B cell (primary cell): Measurements from ENCODE around the gene SH3BP2. TPM values are rescaled to one million over a fixed set of nuclear protein-coding genes. Genes with fewer than 3 reads are reported as not detected.

Source experiments
- ATAC-seq: fragments of 200-7000 bp; cut with Tn5 transposase; one replicate; pipeline ENCODE4 v1.10.0; 2021; ENCODE audit warnings: low read depth, mild to moderate bottlenecking, moderate number of reproducible peaks, moderate library complexity
- CTCF ChIA-PET: fragments of 350-600 bp; sonication (Branson Sonifier 250); formaldehyde crosslinking; loops from one replicate; lab custom pipeline; 2021; ENCODE audit warnings: antibody characterized with exemption, inconsistent platforms; lab: Charles Lee
- POLR2A ChIA-PET: fragments of 350-600 bp; sonication (Branson Sonifier 250); formaldehyde crosslinking; loops from one replicate; lab custom pipeline; 2021; ENCODE audit warnings: antibody characterized with exemption; lab: Charles Lee
- DNase-seq: peaks from one replicate; pipeline ENCODE4 v3.0.0; 2013
- H2AFZ ChIP-seq: 2 replicates; pipeline ENCODE4 v1.6.1; 2012; ENCODE audit warnings: mild to moderate bottlenecking, low read depth, low read length; ENCODE audit not compliant: insufficient read depth, poor library complexity, severe bottlenecking
- H3K27ac ChIP-seq, 2 donors: 1 replicate in 1 of 2; 2 replicates in 1 of 2; pipeline ENCODE4 v1.5.1; 2012 to 2013; ENCODE audit warnings: low read length in 2 of 2, mild to moderate bottlenecking in 2 of 2, moderate library complexity in 1 of 2
- H3K27me3 ChIP-seq, 4 experiments: fragments of 200-600 bp in 1 of 4; sonication (generic) in 1 of 4; replicated peaks in 1 of 4; 1 replicate in 2 of 4; 2 replicates in 2 of 4; pipeline versions ENCODE4 v1.6.1 to v1.7.0; 2013 to 2016; ENCODE audit warnings: low read length in 3 of 4, mild to moderate bottlenecking in 2 of 4, mixed read lengths in 1 of 4, moderate library complexity in 1 of 4; ENCODE audit not compliant: insufficient read depth in 4 of 4, control insufficient read depth in 3 of 4; ENCODE audit errors: control extremely low read depth in 1 of 4
- H3K36me3 ChIP-seq, 2 experiments: replicated peaks in 1 of 2; 1 replicate in 1 of 2; 2 replicates in 1 of 2; pipeline versions ENCODE4 v1.6.1 to v1.7.1; 2013; ENCODE audit warnings: low read length in 1 of 2; ENCODE audit not compliant: insufficient read depth in 2 of 2, control insufficient read depth in 1 of 2; ENCODE audit errors: control extremely low read depth in 1 of 2, extremely low read depth in 1 of 2
- H3K4me1 ChIP-seq, 2 donors: fragments of 200-600 bp in 1 of 2; sonication (generic) in 1 of 2; 1 replicate in 1 of 2; 2 replicates in 1 of 2; pipeline versions ENCODE4 v1.5.1 to v1.6.1; 2013 to 2017; ENCODE audit warnings: low read length in 2 of 2; ENCODE audit not compliant: control insufficient read depth in 2 of 2, insufficient read depth in 2 of 2
- H3K4me2 ChIP-seq: replicated peaks from 2 replicates; pipeline ENCODE3; 2012; ENCODE audit warnings: mild to moderate bottlenecking, low read depth, low read length; ENCODE audit not compliant: poor library complexity, severe bottlenecking
- H3K4me3 ChIP-seq, 5 experiments: fragments of 200-600 bp in 1 of 5; sonication (generic) in 1 of 5; 1 replicate in 3 of 5; 2 replicates in 2 of 5; pipeline versions ENCODE4 v1.5.1 to v1.7.0; 2011 to 2016; ENCODE audit warnings: low read length in 4 of 5, mild to moderate bottlenecking in 4 of 5, low read depth in 2 of 5, control low read depth in 1 of 5, moderate library complexity in 1 of 5; ENCODE audit not compliant: insufficient read depth in 1 of 5; ENCODE audit errors: control extremely low read depth in 1 of 5, extremely low read depth in 1 of 5
- H3K79me2 ChIP-seq: fragments of 200-600 bp; sonication (generic); one replicate; pipeline ENCODE4 v1.6.0; 2016; ENCODE audit warnings: low read length; ENCODE audit not compliant: control insufficient read depth, insufficient read depth
- H3K9ac ChIP-seq: fragments of 200-600 bp; sonication (generic); 2 replicates; pipeline ENCODE4 v1.6.1; 2017; ENCODE audit warnings: mild to moderate bottlenecking, low read length, moderate library complexity
- H3K9me3 ChIP-seq, 3 donors: one replicate each; pipeline versions ENCODE4 v1.6.1 to v1.7.1; 2013; ENCODE audit warnings: low read length in 2 of 3; ENCODE audit not compliant: control insufficient read depth in 2 of 3, insufficient read depth in 1 of 3; ENCODE audit errors: control extremely low read depth in 1 of 3
- H4K20me1 ChIP-seq: 2 replicates; pipeline ENCODE4 v1.6.0; 2012; ENCODE audit warnings: mild to moderate bottlenecking, low read length; ENCODE audit not compliant: insufficient read depth, control insufficient read depth, poor library complexity, severe bottlenecking
- H3K27ac Mint-ChIP-seq: one replicate; pipeline ENCODE4 v1.8.0; 2021; ENCODE audit warnings: mixed read lengths
- H3K27me3 Mint-ChIP-seq: one replicate; pipeline ENCODE4 v1.8.0; 2021; ENCODE audit warnings: mixed read lengths
- H3K4me1 Mint-ChIP-seq: one replicate; pipeline ENCODE4 v1.8.0; 2021; ENCODE audit warnings: mixed read lengths
- H3K4me3 Mint-ChIP-seq: one replicate; pipeline ENCODE4 v1.8.0; 2021; ENCODE audit warnings: mixed read lengths
- H3K9me3 Mint-ChIP-seq: one replicate; pipeline ENCODE4 v1.8.0; 2022; ENCODE audit warnings: mixed read lengths; ENCODE audit not compliant: insufficient read depth
- CTCF ChIP-seq: fragments of 200-600 bp; IDR thresholded peaks from one replicate; pipeline ENCODE4 v1.8.0; 2022; ENCODE audit warnings: antibody characterized with exemption, mild to moderate bottlenecking
- EZH2 ChIP-seq: IDR thresholded peaks from 2 replicates; pipeline ENCODE4 v1.6.1; 2012; ENCODE audit warnings: borderline replicate concordance, low read depth, mild to moderate bottlenecking, moderate library complexity, low read length; ENCODE audit not compliant: insufficient read depth, poor library complexity, severe bottlenecking
- WGBS: methylation state at CpG from one replicate; pipeline ENCODE4 v1.1.5; 2013; ENCODE audit warnings: missing lambda C conversion rate; ENCODE audit not compliant: insufficient coverage; 5-methylcytosine and 5-hydroxymethylcytosine counted together
- intact Hi-C: fragments of 100-400 bp; cut with micrococcal nuclease; formaldehyde crosslinking; loops from one replicate; pipeline ENCODE4 v1.10.0; 2022
- polyA plus RNA-seq: library from polyadenylated mRNA; depleted of rRNA; stranded (reverse); fragments of >200 nt; gene quantifications from 2 replicates; pipeline ENCODE4 v1.2.3, GENCODE V29; 2012
- total RNA-seq, 2 donors: library from RNA; stranded (reverse); fragments of 120-200 nt in 1 of 2; gene quantifications; 1 replicate in 1 of 2; 2 replicates in 1 of 2; pipeline versions ENCODE4 v1.2.3 to v1.2.4, GENCODE V29; 2013 to 2022

The SH3BP2 gene
- total and polyA plus RNA-seq, 2 donors (not counting 1 experiment from before 2014, with no cell fraction given) = 30.8 to 219 TPM

- H3K9ac ChIP-seq = no peak overlapping the region
- ChIA-PET POLR2A (no interaction called here), CTCF (no interaction called here)
- H3K9me3 ChIP-seq = no peaks in the 10 kb centered on the region
- ATAC-seq (no peak), DNase-seq (no peak)
- peaks cover 4 to 57% of the 10 kb centered on the region in 2 experiments for H3K36me3 ChIP-seq
- no peak overlapping the region for H3K4me2 ChIP-seq
- peaks cover 27 to 36% of the 10 kb centered on the region in 2 donors for H3K4me1 ChIP-seq
- H3K79me2 ChIP-seq = peaks cover 25% of the 10 kb centered on the region
- Mint-ChIP-seq H3K4me1 (peaks cover 39% of the 10 kb centered on the region), H3K4me3 (no peak overlapping the region), H3K27ac (peak overlapping the region; percentile 37), H3K27me3 (no peaks in the 10 kb centered on the region), H3K9me3 (no peaks in the 10 kb centered on the region)
- peaks cover 16% of the 10 kb centered on the region for H4K20me1 ChIP-seq
- no peaks in the 10 kb centered on the region for H3K27me3 ChIP-seq
- 95% methylated on average over 18 of the region's 21 CpGs for WGBS
- H3K4me3 ChIP-seq = no peak overlapping the region
- no peak overlapping the region for H2AFZ ChIP-seq
- H3K27ac ChIP-seq = peak overlapping the region in 1 of 2 donors; percentile 2
- TF ChIP-seq EZH2 = no peak
- TF ChIP-seq CTCF = no peak
- intact Hi-C loops = loop anchor here (10.0 kb wide), 1 partner anchor 301 kb away; no protein-coding TSS in a partner anchor
Observed at GRCh38 chr4:2743518-2744445, 49.1 kb upstream of the SH3BP2 start.
